ENCODE results near the gene TCF3.

Gene TCF3

GRCh38 chr19:1633269-1633826 lies 19.1 kb downstream of the TCF3 start:
- no peak overlapping the region for H3K9ac ChIP-seq (ENCODE audit: low read length)
- H3K36me3 ChIP-seq (ENCODE audit: insufficient read depth, low read length): no peaks in the 10 kb centered on the region

GRCh38 chr19:1632462-1633268 lies 19.8 kb downstream of the TCF3 start:
- no peaks in the 10 kb centered on the region for H3K36me3 ChIP-seq (ENCODE audit: insufficient read depth, low read length)
- no peaks in the 10 kb centered on the region for H3K4me1 ChIP-seq (ENCODE audit: insufficient read depth, low read length)
- H3K27ac ChIP-seq (ENCODE audit: low read depth, low read length): no peak overlapping the region
- H3K9me3 ChIP-seq (ENCODE audit: low read length): no peaks in the 10 kb centered on the region
- H3K27me3 ChIP-seq (ENCODE audit: control insufficient read depth in 1 of 2, insufficient read depth in 2 of 2, low read length in 2 of 2): no peaks in the 10 kb centered on the region
- no peak overlapping the region for H3K4me3 ChIP-seq (ENCODE audit: low read depth in 1 of 2, low read length in 2 of 2)
- no peak overlapping the region for H3K9ac ChIP-seq (ENCODE audit: low read length)

More at GRCh38 chr19:1633269-1633826, 19.1 kb downstream of the TCF3 start:
- H3K27me3 ChIP-seq (ENCODE audit: control insufficient read depth in 1 of 2, insufficient read depth in 2 of 2, low read length in 2 of 2): no peaks in the 10 kb centered on the region
- no peaks in the 10 kb centered on the region for H3K9me3 ChIP-seq (ENCODE audit: low read length)
- H3K27ac ChIP-seq (ENCODE audit: low read depth, low read length): no peak overlapping the region
- no peak overlapping the region for H3K4me3 ChIP-seq (ENCODE audit: low read depth in 1 of 2, low read length in 2 of 2)
- H3K4me1 ChIP-seq (ENCODE audit: insufficient read depth, low read length): no peaks in the 10 kb centered on the region

- H3K27me3 ChIP-seq (ENCODE audit: control insufficient read depth in 1 of 2, insufficient read depth in 2 of 2, low read length in 2 of 2): no peaks in the 10 kb centered on the region
- H3K4me3 ChIP-seq (ENCODE audit: low read depth in 1 of 2, low read length in 2 of 2): no peak overlapping the region
- H3K36me3 ChIP-seq (ENCODE audit: insufficient read depth, low read length): no peaks in the 10 kb centered on the region
- no peaks in the 10 kb centered on the region for H3K9me3 ChIP-seq (ENCODE audit: low read length)
- no peak overlapping the region for H3K27ac ChIP-seq (ENCODE audit: low read depth, low read length)
- H3K4me1 ChIP-seq (ENCODE audit: insufficient read depth, low read length): no peaks in the 10 kb centered on the region
- H3K9ac ChIP-seq (ENCODE audit: low read length): no peak overlapping the region
Observed at GRCh38 chr19:1631557-1632100, 20.8 kb downstream of the TCF3 start.

GRCh38 chr19:1630811-1631210 lies 21.6 kb downstream of the TCF3 start:
- H3K27me3 ChIP-seq (ENCODE audit: control insufficient read depth in 1 of 2, insufficient read depth in 2 of 2, low read length in 2 of 2): no peaks in the 10 kb centered on the region
- H3K27ac ChIP-seq (ENCODE audit: low read depth, low read length): no peak overlapping the region
- H3K4me1 ChIP-seq (ENCODE audit: insufficient read depth, low read length): no peaks in the 10 kb centered on the region
- no peaks in the 10 kb centered on the region for H3K9me3 ChIP-seq (ENCODE audit: low read length)
- no peak overlapping the region for H3K4me3 ChIP-seq (ENCODE audit: low read depth in 1 of 2, low read length in 2 of 2)
- no peak overlapping the region for H3K9ac ChIP-seq (ENCODE audit: low read length)
- no peaks in the 10 kb centered on the region for H3K36me3 ChIP-seq (ENCODE audit: insufficient read depth, low read length)

GRCh38 chr19:1630012-1630411 lies 22.4 kb downstream of the TCF3 start:
- Histone ChIP-seq H3K4me1 (ENCODE audit: insufficient read depth, low read length) (no peaks in the 10 kb centered on the region), H3K36me3 (ENCODE audit: insufficient read depth, low read length) (no peaks in the 10 kb centered on the region), H3K9ac (ENCODE audit: low read length) (no peak overlapping the region), H3K9me3 (ENCODE audit: low read length) (no peaks in the 10 kb centered on the region), H3K27ac (ENCODE audit: low read depth, low read length) (no peak overlapping the region), H3K27me3 (ENCODE audit: control insufficient read depth in 1 of 2, insufficient read depth in 2 of 2, low read length in 2 of 2) (no peaks in the 10 kb centered on the region), H3K4me3 (ENCODE audit: low read depth in 1 of 2, low read length in 2 of 2) (no peak overlapping the region)

- Histone ChIP-seq H3K4me1 (ENCODE audit: insufficient read depth, low read length) (no peaks in the 10 kb centered on the region), H3K9ac (ENCODE audit: low read length) (no peak overlapping the region), H3K4me3 (ENCODE audit: low read depth in 1 of 2, low read length in 2 of 2) (no peak overlapping the region), H3K27me3 (ENCODE audit: control insufficient read depth in 1 of 2, insufficient read depth in 2 of 2, low read length in 2 of 2) (no peaks in the 10 kb centered on the region), H3K9me3 (ENCODE audit: low read length) (no peaks in the 10 kb centered on the region), H3K36me3 (ENCODE audit: insufficient read depth, low read length) (no peaks in the 10 kb centered on the region), H3K27ac (ENCODE audit: low read depth, low read length) (no peak overlapping the region)
Observed at GRCh38 chr19:1629256-1629808, 23.1 kb downstream of the TCF3 start.

- no peaks in the 10 kb centered on the region for H3K4me1 ChIP-seq (ENCODE audit: insufficient read depth, low read length)
- H3K36me3 ChIP-seq (ENCODE audit: insufficient read depth, low read length): no peaks in the 10 kb centered on the region
- H3K27me3 ChIP-seq (ENCODE audit: control insufficient read depth in 1 of 2, insufficient read depth in 2 of 2, low read length in 2 of 2): no peaks in the 10 kb centered on the region
- H3K9me3 ChIP-seq (ENCODE audit: low read length): no peaks in the 10 kb centered on the region
- H3K4me3 ChIP-seq (ENCODE audit: low read depth in 1 of 2, low read length in 2 of 2): no peak overlapping the region
- H3K9ac ChIP-seq (ENCODE audit: low read length): no peak overlapping the region
- no peak overlapping the region for H3K27ac ChIP-seq (ENCODE audit: low read depth, low read length)
Observed at GRCh38 chr19:1627194-1627593, 25.2 kb downstream of the TCF3 start.

GRCh38 chr19:1626417-1627010 lies 25.9 kb downstream of the TCF3 start:
- Histone ChIP-seq H3K4me1 (ENCODE audit: insufficient read depth, low read length) (no peaks in the 10 kb centered on the region), H3K27me3 (ENCODE audit: control insufficient read depth in 1 of 2, insufficient read depth in 2 of 2, low read length in 2 of 2) (no peaks in the 10 kb centered on the region), H3K36me3 (ENCODE audit: insufficient read depth, low read length) (no peaks in the 10 kb centered on the region), H3K4me3 (ENCODE audit: low read depth in 1 of 2, low read length in 2 of 2) (no peak overlapping the region), H3K9ac (ENCODE audit: low read length) (no peak overlapping the region), H3K9me3 (ENCODE audit: low read length) (no peaks in the 10 kb centered on the region), H3K27ac (ENCODE audit: low read depth, low read length) (no peak overlapping the region)

- Histone ChIP-seq H3K4me3 (ENCODE audit: low read depth in 1 of 2, low read length in 2 of 2) (no peak overlapping the region), H3K4me1 (ENCODE audit: insufficient read depth, low read length) (no peaks in the 10 kb centered on the region), H3K36me3 (ENCODE audit: insufficient read depth, low read length) (peaks cover 7% of the 10 kb centered on the region), H3K9me3 (ENCODE audit: low read length) (no peaks in the 10 kb centered on the region), H3K9ac (ENCODE audit: low read length) (no peak overlapping the region), H3K27ac (ENCODE audit: low read depth, low read length) (no peak overlapping the region), H3K27me3 (ENCODE audit: control insufficient read depth in 1 of 2, insufficient read depth in 2 of 2, low read length in 2 of 2) (no peaks in the 10 kb centered on the region)
Observed at GRCh38 chr19:1624458-1624857, 28.0 kb downstream of the TCF3 start.

- Histone ChIP-seq H3K9me3 (ENCODE audit: low read length) (no peaks in the 10 kb centered on the region), H3K9ac (ENCODE audit: low read length) (no peak overlapping the region), H3K27ac (ENCODE audit: low read depth, low read length) (no peak overlapping the region), H3K4me1 (ENCODE audit: insufficient read depth, low read length) (no peaks in the 10 kb centered on the region), H3K36me3 (ENCODE audit: insufficient read depth, low read length) (peaks cover 17% of the 10 kb centered on the region), H3K27me3 (ENCODE audit: control insufficient read depth in 1 of 2, insufficient read depth in 2 of 2, low read length in 2 of 2) (no peaks in the 10 kb centered on the region), H3K4me3 (ENCODE audit: low read depth in 1 of 2, low read length in 2 of 2) (no peak overlapping the region)
Observed at GRCh38 chr19:1622541-1622940, 29.9 kb downstream of the TCF3 start.

GRCh38 chr19:1622007-1622406 lies 30.4 kb downstream of the TCF3 start:
- Histone ChIP-seq H3K9me3 (ENCODE audit: low read length) (no peaks in the 10 kb centered on the region), H3K9ac (ENCODE audit: low read length) (no peak overlapping the region), H3K4me1 (ENCODE audit: insufficient read depth, low read length) (no peaks in the 10 kb centered on the region), H3K27me3 (ENCODE audit: control insufficient read depth in 1 of 2, insufficient read depth in 2 of 2, low read length in 2 of 2) (no peaks in the 10 kb centered on the region), H3K4me3 (ENCODE audit: low read depth in 1 of 2, low read length in 2 of 2) (no peak overlapping the region), H3K27ac (ENCODE audit: low read depth, low read length) (no peak overlapping the region), H3K36me3 (ENCODE audit: insufficient read depth, low read length) (peaks cover 17% of the 10 kb centered on the region)
